GM23338 (cell line): Measurements from ENCODE around the gene TTC28. TPM values are rescaled to one million over a fixed set of nuclear protein-coding genes. Genes with fewer than 3 reads are reported as not detected.

ENCODE experiments used
- ATAC-seq: fragments of 200-7000 bp; cut with Tn5 transposase; 3 replicates; pipeline ENCODE4 v1.9.1; 2020
- DNase-seq: peaks from one replicate; pipeline ENCODE4 v3.0.0-alpha.2; 2015; ENCODE audit warnings: low spot score
- H2AFZ ChIP-seq: fragments of 200-600 bp; sonication (generic); 2 replicates; pipeline ENCODE4 v1.8.0; 2016; ENCODE audit warnings: antibody characterized with exemption, mild to moderate bottlenecking, moderate library complexity
- H3F3A ChIP-seq: fragments of 200-600 bp; sonication (generic); replicated peaks from 2 replicates; pipeline ENCODE4 v1.8.0; 2017; ENCODE audit warnings: antibody characterized with exemption, mixed run types, low read depth
- H3K27ac ChIP-seq: fragments of 200-600 bp; sonication (generic); 2 replicates; pipeline ENCODE4 v1.6.1; 2016; ENCODE audit warnings: low read depth
- H3K27me3 ChIP-seq: fragments of 200-600 bp; sonication (generic); 2 replicates; pipeline ENCODE4 v1.8.0; 2016; ENCODE audit warnings: mild to moderate bottlenecking, mixed run types, moderate library complexity; ENCODE audit not compliant: insufficient read depth
- H3K36me3 ChIP-seq: fragments of 200-600 bp; sonication (generic); 2 replicates; pipeline ENCODE4 v1.8.0; 2016; ENCODE audit warnings: mild to moderate bottlenecking; ENCODE audit not compliant: insufficient read depth
- H3K4me1 ChIP-seq: fragments of 200-600 bp; sonication (generic); 2 replicates; pipeline ENCODE4 v1.8.0; 2016; ENCODE audit warnings: mild to moderate bottlenecking, moderate library complexity; ENCODE audit not compliant: insufficient read depth
- H3K4me2 ChIP-seq: fragments of 200-600 bp; sonication (generic); 2 replicates; pipeline ENCODE4 v1.7.1; 2017; ENCODE audit warnings: mixed run types
- H3K4me3 ChIP-seq: fragments of 200-600 bp; sonication (generic); 2 replicates; pipeline ENCODE4 v1.6.1; 2016; ENCODE audit warnings: mixed run types
- H3K79me2 ChIP-seq: fragments of 200-600 bp; sonication (generic); replicated peaks from 2 replicates; pipeline ENCODE4 v1.8.0; 2017; ENCODE audit warnings: mild to moderate bottlenecking; ENCODE audit not compliant: insufficient read depth
- H3K9me2 ChIP-seq: fragments of 200-600 bp; sonication (generic); 2 replicates; pipeline ENCODE4 v1.8.0; 2017; ENCODE audit not compliant: insufficient read depth
- H4K20me1 ChIP-seq: fragments of 200-600 bp; sonication (generic); replicated peaks from 2 replicates; pipeline ENCODE4 v1.8.0; 2017; ENCODE audit warnings: mild to moderate bottlenecking; ENCODE audit not compliant: insufficient read depth
- H3K27ac Mint-ChIP-seq: 2 replicates; pipeline ENCODE4 v1.8.0; 2020; ENCODE audit warnings: inconsistent platforms, mild to moderate bottlenecking, moderate library complexity, mixed read lengths
- H3K27me3 Mint-ChIP-seq: 3 replicates; pipeline ENCODE4 v1.8.0; 2022; ENCODE audit warnings: low read depth, mild to moderate bottlenecking, moderate library complexity, mixed read lengths, inconsistent platforms; ENCODE audit not compliant: insufficient read depth, poor library complexity
- H3K36me3 Mint-ChIP-seq: 3 replicates; pipeline ENCODE4 v1.8.0; 2021; ENCODE audit warnings: low read depth, mild to moderate bottlenecking, inconsistent platforms, moderate library complexity, mixed read lengths
- H3K4me1 Mint-ChIP-seq: 3 replicates; pipeline ENCODE4 v1.8.0; 2020; ENCODE audit warnings: mild to moderate bottlenecking, inconsistent platforms, mixed read lengths
- H3K4me3 Mint-ChIP-seq: 3 replicates; pipeline ENCODE4 v1.8.0; 2021; ENCODE audit warnings: moderate library complexity, mild to moderate bottlenecking, inconsistent platforms, mixed read lengths
- H3K9me3 Mint-ChIP-seq: 3 replicates; pipeline ENCODE4 v1.8.0; 2020; ENCODE audit warnings: moderate library complexity, mild to moderate bottlenecking, inconsistent platforms, mixed read lengths
- CREB1 ChIP-seq: fragments of 250-450 bp; sonication (Bioruptor Pico); IDR thresholded peaks from 2 replicates; pipeline ENCODE4 v1.5.0; 2020; ENCODE audit warnings: low read depth, mild to moderate bottlenecking, moderate library complexity
- CTCF ChIP-seq, 2 experiments: fragments of 200-600 bp in 1 of 2; sonication (generic) in 1 of 2; conservative IDR thresholded peaks; 2 replicates each; pipeline versions ENCODE4 v1.5.1 to v1.6.1; 2016 to 2017; ENCODE audit warnings: antibody characterized with exemption in 2 of 2, low read depth in 2 of 2, mild to moderate bottlenecking in 2 of 2, moderate library complexity in 1 of 2
- EZH2 ChIP-seq: fragments of 200-600 bp; sonication (generic); IDR thresholded peaks from one replicate; pipeline ENCODE4 v1.8.0; 2017; ENCODE audit warnings: antibody characterized with exemption, mild to moderate bottlenecking, low read depth; ENCODE audit not compliant: unreplicated experiment
- JUNB ChIP-seq: IDR thresholded peaks from one replicate; pipeline ENCODE4 v1.6.1; 2016; ENCODE audit warnings: antibody characterized with exemption; ENCODE audit not compliant: unreplicated experiment
- NANOG ChIP-seq: IDR thresholded peaks from 2 replicates; pipeline ENCODE4 v1.6.1; 2016; ENCODE audit warnings: antibody characterized with exemption, borderline replicate concordance
- POLR2AphosphoS5 ChIP-seq: IDR thresholded peaks from 2 replicates; pipeline ENCODE4 v1.6.1; 2016; ENCODE audit warnings: antibody characterized with exemption, low read depth
- REST ChIP-seq: IDR thresholded peaks from one replicate; pipeline ENCODE4 v1.6.1; 2018; ENCODE audit warnings: antibody characterized with exemption; ENCODE audit not compliant: unreplicated experiment
- STAT1 ChIP-seq: IDR thresholded peaks from one replicate; pipeline ENCODE4 v1.6.1; 2016; ENCODE audit warnings: antibody characterized with exemption; ENCODE audit not compliant: unreplicated experiment
- ZNF331 ChIP-seq: fragments of 250-450 bp; sonication (Bioruptor Pico); IDR thresholded peaks from 2 replicates; pipeline ENCODE4 v1.5.0; 2020; ENCODE audit warnings: low read depth, mild to moderate bottlenecking, moderate library complexity
- ZNF462 ChIP-seq: fragments of 250-450 bp; sonication (Bioruptor Pico); IDR thresholded peaks from 2 replicates; pipeline ENCODE4 v1.5.0; 2020; ENCODE audit warnings: mild to moderate bottlenecking, moderate library complexity
- polyA plus RNA-seq: library from polyadenylated mRNA; unstranded; fragments of >200 nt; fragmentation: Nextera tagmentation; extraction: Ambion mirVana; gene quantifications from 2 replicates; pipeline ENCODE4 v1.2.1, GENCODE V29; 2016
- total RNA-seq: library from RNA; depleted of rRNA; stranded (reverse); fragments of >200 nt; shearing (Covaris generic); gene quantifications from 2 replicates; pipeline ENCODE4 v1.2.3, GENCODE V29; 2014

The TTC28 gene
- total and polyA plus RNA-seq, 2 experiments from 2014 or later: 4.5 to 16.1 TPM

- no peak for TF ChIP-seq ZNF462
- no peak for TF ChIP-seq ZNF331 (CRISPR knock-in tag)
- TF ChIP-seq JUNB: no peak
- TF ChIP-seq EZH2: no peak
- TF ChIP-seq POLR2AphosphoS5: no peak
- TF ChIP-seq NANOG: no peak
- TF ChIP-seq CTCF (conservative IDR thresholded peaks at IDR 0.05; ENCODE audit: low read depth in 2 of 2): no peak
- TF ChIP-seq STAT1: no peak
These were observed 205.3 kb downstream of the TTC28 start (continued) for GRCh38 chr22:28474330-28474729.

GRCh38 chr22:28473258-28473657 lies 206.4 kb downstream of the TTC28 start:
- H3K27me3 Mint-ChIP-seq: no peaks in the 10 kb centered on the region
- no peaks in the 10 kb centered on the region for H4K20me1 ChIP-seq
- peaks cover 4% of the 10 kb centered on the region; the same call in 2 of the 3 replicates for H3K4me1 Mint-ChIP-seq
- H3K27me3 ChIP-seq: no peaks in the 10 kb centered on the region
- no peak for DNase-seq
- TF ChIP-seq REST: no peak
- TF ChIP-seq CREB1 (CRISPR knock-in tag): no peak
- TF ChIP-seq CTCF (conservative IDR thresholded peaks at IDR 0.05; ENCODE audit: low read depth in 2 of 2): no peak
- H3K4me1 ChIP-seq: no peaks in the 10 kb centered on the region
- H3F3A ChIP-seq: no peaks in the 10 kb centered on the region
- H3K79me2 ChIP-seq: no peaks in the 10 kb centered on the region
- H3K9me3 Mint-ChIP-seq: no peaks in the 10 kb centered on the region
- no peak overlapping the region for H3K4me2 ChIP-seq
- no peak for ATAC-seq
- H3K36me3 Mint-ChIP-seq: no peaks in the 10 kb centered on the region
- H3K36me3 ChIP-seq: no peaks in the 10 kb centered on the region
- H3K9me2 ChIP-seq: no peaks in the 10 kb centered on the region
- no peak overlapping the region for H3K27ac ChIP-seq
- no peak overlapping the region for H3K4me3 ChIP-seq
- no peak overlapping the region for H3K4me3 Mint-ChIP-seq
- no peak overlapping the region for H2AFZ ChIP-seq
- no peak overlapping the region for H3K27ac Mint-ChIP-seq
